Liver (tissue), 9 donors: ENCODE results near the gene ZNF365. TPM values are rescaled to one million over a fixed set of nuclear protein-coding genes. Genes with fewer than 3 reads are reported as not detected.

Experiments used
- DNase-seq: peaks from one replicate; pipeline ENCODE4 v3.0.0-alpha.2; 2017; ENCODE audit warnings: low spot score
- H3K27ac ChIP-seq, 2 donors: one replicate each; pipeline ENCODE4 v1.7.0; 2013; ENCODE audit warnings: inconsistent platforms in 2 of 2, low read length in 2 of 2, control low read depth in 1 of 2, low read depth in 1 of 2, mild to moderate bottlenecking in 1 of 2
- H3K27me3 ChIP-seq, 4 donors: one replicate each; pipeline versions ENCODE4 v1.6.1 to v1.7.0; 2013; ENCODE audit warnings: low read length in 3 of 4, inconsistent platforms in 1 of 4, mild to moderate bottlenecking in 1 of 4, moderate library complexity in 1 of 4; ENCODE audit not compliant: control insufficient read depth in 4 of 4, insufficient read depth in 4 of 4
- H3K36me3 ChIP-seq, 4 donors: one replicate each; pipeline versions ENCODE4 v1.6.1 to v1.7.0; 2013; ENCODE audit warnings: low read length in 3 of 4, mild to moderate bottlenecking in 3 of 4, low read depth in 1 of 4, moderate library complexity in 1 of 4; ENCODE audit not compliant: control insufficient read depth in 4 of 4, insufficient read depth in 3 of 4
- H3K4me1 ChIP-seq, 4 donors: one replicate each; pipeline versions ENCODE4 v1.6.1 to v1.7.0; 2013; ENCODE audit warnings: low read length in 3 of 4, mild to moderate bottlenecking in 3 of 4, moderate library complexity in 1 of 4; ENCODE audit not compliant: control insufficient read depth in 4 of 4, insufficient read depth in 4 of 4
- H3K4me3 ChIP-seq, 3 donors: one replicate each; pipeline versions ENCODE4 v1.6.1 to v1.7.0; 2013; ENCODE audit warnings: low read length in 3 of 3, control low read depth in 1 of 3, low read depth in 1 of 3, mild to moderate bottlenecking in 1 of 3
- H3K9ac ChIP-seq, 2 donors: one replicate each; pipeline ENCODE4 v1.7.0; 2013; ENCODE audit warnings: low read length in 2 of 2, mild to moderate bottlenecking in 2 of 2, moderate library complexity in 2 of 2, control low read depth in 1 of 2, low read depth in 1 of 2
- H3K9me3 ChIP-seq, 4 donors: one replicate each; pipeline versions ENCODE4 v1.6.1 to v1.7.0; 2013; ENCODE audit warnings: low read length in 3 of 4; ENCODE audit not compliant: control insufficient read depth in 4 of 4
- CTCF ChIP-seq: fragments of 150-350 bp; IDR thresholded peaks from 2 replicates; pipeline ENCODE4 v1.5.1; 2017; ENCODE audit warnings: improper control_type of control experiment, low read depth, low read length; ENCODE audit not compliant: missing input control
- EGR1 ChIP-seq, 2 donors: IDR thresholded peaks; 2 replicates each; pipeline ENCODE4 v1.6.1; 2016 to 2018; ENCODE audit warnings: antibody characterized with exemption in 2 of 2, low read depth in 2 of 2
- FOXA1 ChIP-seq: IDR thresholded peaks from 2 replicates; pipeline ENCODE4 v1.6.1; 2016; ENCODE audit warnings: antibody characterized with exemption
- FOXA2 ChIP-seq: IDR thresholded peaks from 2 replicates; pipeline ENCODE4 v1.6.1; 2016; ENCODE audit warnings: antibody characterized with exemption
- GABPA ChIP-seq, 2 donors: IDR thresholded peaks in 1 of 2; conservative IDR thresholded peaks in 1 of 2; 2 replicates each; pipeline ENCODE4 v1.6.1; 2016; ENCODE audit warnings: antibody characterized with exemption in 2 of 2, mild to moderate bottlenecking in 1 of 2, moderate library complexity in 1 of 2
- HNF4G ChIP-seq: IDR thresholded peaks from 2 replicates; pipeline ENCODE4 v1.6.1; 2016; ENCODE audit warnings: antibody characterized with exemption
- JUND ChIP-seq, 2 donors: IDR thresholded peaks; 2 replicates each; pipeline ENCODE4 v1.6.1; 2016; ENCODE audit warnings: antibody characterized with exemption in 2 of 2
- MAX ChIP-seq: IDR thresholded peaks from 2 replicates; pipeline ENCODE4 v1.6.1; 2016; ENCODE audit warnings: antibody characterized with exemption
- NR2F2 ChIP-seq: IDR thresholded peaks from 2 replicates; pipeline ENCODE4 v1.6.1; 2016; ENCODE audit warnings: antibody characterized with exemption
- RAD21 ChIP-seq, 2 donors: IDR thresholded peaks; 2 replicates each; pipeline ENCODE4 v1.6.1; 2016; ENCODE audit warnings: antibody characterized with exemption in 2 of 2, mild to moderate bottlenecking in 2 of 2
- RXRA ChIP-seq, 2 donors: IDR thresholded peaks; 2 replicates each; pipeline ENCODE4 v1.6.1; 2017 to 2018; ENCODE audit warnings: antibody characterized with exemption in 2 of 2, mild to moderate bottlenecking in 1 of 2
- SP1 ChIP-seq: IDR thresholded peaks from 2 replicates; pipeline ENCODE4 v1.6.1; 2018; ENCODE audit warnings: antibody characterized with exemption, mild to moderate bottlenecking
- TAF1 ChIP-seq: conservative IDR thresholded peaks from 2 replicates; pipeline ENCODE4 v1.6.1; 2016; ENCODE audit warnings: antibody characterized with exemption, mild to moderate bottlenecking
- YY1 ChIP-seq: IDR thresholded peaks from 2 replicates; pipeline ENCODE4 v1.6.1; 2016; ENCODE audit warnings: antibody characterized with exemption, mild to moderate bottlenecking
- ZBTB33 ChIP-seq: IDR thresholded peaks from 2 replicates; pipeline ENCODE4 v1.6.1; 2016; ENCODE audit warnings: antibody characterized with exemption
- whole genome bisulfite sequencing: extraction: QIAGEN DNeasy Blood & Tissue Kit; methylation state at CpG from one replicate; pipeline ENCODE4 v1.1.7; 2013; 5-methylcytosine and 5-hydroxymethylcytosine counted together
- polyA plus RNA-seq, 2 donors: library from polyadenylated mRNA; stranded (reverse) in 1 of 2; unstranded in 1 of 2; fragments of 200-250 nt in 1 of 2; fragments of >200 nt in 1 of 2; fragmentation: Nextera tagmentation in 1 of 2; extraction: Ambion mirVana in 1 of 2; gene quantifications; one replicate each; pipeline versions ENCODE4 v1.2.1 to v1.2.3, GENCODE V29; 2013 to 2015
- total RNA-seq, 2 donors: library from RNA; depleted of rRNA; stranded (reverse); fragments of >200 nt; gene quantifications; one replicate each; pipeline ENCODE4 v1.2.3, GENCODE V29; 2014
- TF ChIP-seq, protein P1 (sequence below): IDR thresholded peaks from 2 replicates; pipeline ENCODE4 v1.6.1; 2016; ENCODE audit warnings: antibody characterized with exemption, mild to moderate bottlenecking
- TF ChIP-seq, protein P2 (sequence below): IDR thresholded peaks from 2 replicates; pipeline ENCODE4 v1.6.1; 2016; ENCODE audit warnings: antibody characterized with exemption
- donor health status: healthy.
- donor health status: healthy.
- donor health status: healthy.
- donor health status: healthy.
- donor health status: healthy.

The ZNF365 gene
- total and polyA plus RNA-seq, 4 donors, result under 0.01 TPM; not detected in 3

GRCh38 chr10:62384447-62385081 is 10.4 kb downstream of the ZNF365 start:
- no peak overlapping the region for H3K27ac ChIP-seq

More at GRCh38 chr10:62384447-62385081, 10.4 kb downstream of the ZNF365 start:
- DNase-seq, result no peak
- Histone ChIP-seq H3K36me3 (no peaks in the 10 kb centered on the region), H3K9ac (no peak overlapping the region), H3K27me3 (peaks cover 0 to 3% (median 0%) of the 10 kb centered on the region in 4 donors), H3K4me3 (no peak overlapping the region), H3K4me1 (no peaks in the 10 kb centered on the region), H3K9me3 (no peaks in the 10 kb centered on the region)
- TF ChIP-seq MAX (no peak), EGR1 (IDR thresholded peaks at IDR 0.05; ENCODE audit: low read depth in 2 of 2) (no peak), NR2F2 (no peak), FOXA2 (no peak), CTCF (no peak), SP1 (no peak), TAF1 (no peak), RAD21 (IDR thresholded peaks at IDR 0.05) (no peak), JUND (IDR thresholded peaks at IDR 0.05) (no peak), ZBTB33 (no peak), HNF4G (no peak), RXRA (IDR thresholded peaks at IDR 0.05) (no peak), YY1 (no peak), GABPA (IDR thresholded peaks at IDR 0.05 in 1 of 2, conservative IDR thresholded peaks at IDR 0.05 in 1 of 2) (no peak), FOXA1 (no peak)
- TF ChIP-seq, protein P1, sequence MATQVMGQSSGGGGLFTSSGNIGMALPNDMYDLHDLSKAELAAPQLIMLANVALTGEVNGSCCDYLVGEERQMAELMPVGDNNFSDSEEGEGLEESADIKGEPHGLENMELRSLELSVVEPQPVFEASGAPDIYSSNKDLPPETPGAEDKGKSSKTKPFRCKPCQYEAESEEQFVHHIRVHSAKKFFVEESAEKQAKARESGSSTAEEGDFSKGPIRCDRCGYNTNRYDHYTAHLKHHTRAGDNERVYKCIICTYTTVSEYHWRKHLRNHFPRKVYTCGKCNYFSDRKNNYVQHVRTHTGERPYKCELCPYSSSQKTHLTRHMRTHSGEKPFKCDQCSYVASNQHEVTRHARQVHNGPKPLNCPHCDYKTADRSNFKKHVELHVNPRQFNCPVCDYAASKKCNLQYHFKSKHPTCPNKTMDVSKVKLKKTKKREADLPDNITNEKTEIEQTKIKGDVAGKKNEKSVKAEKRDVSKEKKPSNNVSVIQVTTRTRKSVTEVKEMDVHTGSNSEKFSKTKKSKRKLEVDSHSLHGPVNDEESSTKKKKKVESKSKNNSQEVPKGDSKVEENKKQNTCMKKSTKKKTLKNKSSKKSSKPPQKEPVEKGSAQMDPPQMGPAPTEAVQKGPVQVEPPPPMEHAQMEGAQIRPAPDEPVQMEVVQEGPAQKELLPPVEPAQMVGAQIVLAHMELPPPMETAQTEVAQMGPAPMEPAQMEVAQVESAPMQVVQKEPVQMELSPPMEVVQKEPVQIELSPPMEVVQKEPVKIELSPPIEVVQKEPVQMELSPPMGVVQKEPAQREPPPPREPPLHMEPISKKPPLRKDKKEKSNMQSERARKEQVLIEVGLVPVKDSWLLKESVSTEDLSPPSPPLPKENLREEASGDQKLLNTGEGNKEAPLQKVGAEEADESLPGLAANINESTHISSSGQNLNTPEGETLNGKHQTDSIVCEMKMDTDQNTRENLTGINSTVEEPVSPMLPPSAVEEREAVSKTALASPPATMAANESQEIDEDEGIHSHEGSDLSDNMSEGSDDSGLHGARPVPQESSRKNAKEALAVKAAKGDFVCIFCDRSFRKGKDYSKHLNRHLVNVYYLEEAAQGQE, result no peak
- TF ChIP-seq, protein P2, sequence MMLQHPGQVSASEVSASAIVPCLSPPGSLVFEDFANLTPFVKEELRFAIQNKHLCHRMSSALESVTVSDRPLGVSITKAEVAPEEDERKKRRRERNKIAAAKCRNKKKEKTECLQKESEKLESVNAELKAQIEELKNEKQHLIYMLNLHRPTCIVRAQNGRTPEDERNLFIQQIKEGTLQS, result no peak
- WGBS, result 70% methylated on average over 4 of the region's 4 CpGs
